ENCODE measurements around the gene AQP6.

The AQP6 gene

GRCh38 chr12:49998453-49998852 is 25.7 kb downstream of the AQP6 start:
- no peak for DNase-seq (ENCODE audit: low spot score)

DNA sequence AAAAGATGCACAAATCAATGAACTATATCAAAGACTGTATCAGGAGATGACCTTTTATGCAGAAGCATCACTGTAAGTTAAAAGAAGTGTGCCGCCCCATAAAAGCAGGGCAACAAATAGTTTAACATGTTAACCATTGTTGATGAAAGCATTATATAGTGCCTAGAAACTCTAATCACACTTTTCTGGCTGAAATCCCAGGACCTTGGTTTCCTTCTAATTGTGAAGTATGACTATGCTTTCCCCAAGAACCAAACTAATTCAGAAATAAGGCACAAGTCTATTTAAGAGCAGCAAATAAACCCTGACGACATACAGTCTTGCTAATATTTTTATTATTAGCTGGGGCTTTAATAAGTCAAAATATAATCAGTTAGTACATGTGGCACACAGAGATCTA is 30.8 kb downstream of the AQP6 start:
- no peak for DNase-seq (ENCODE audit: low spot score)

GRCh38 chr12:50004696-50005095 is 31.9 kb downstream of the AQP6 start:
- DNase-seq (ENCODE audit: low spot score) = no peak

GRCh38 chr12:50005175-50005574 is 32.4 kb downstream of the AQP6 start:
- no peak for DNase-seq (ENCODE audit: low spot score)

DNA sequence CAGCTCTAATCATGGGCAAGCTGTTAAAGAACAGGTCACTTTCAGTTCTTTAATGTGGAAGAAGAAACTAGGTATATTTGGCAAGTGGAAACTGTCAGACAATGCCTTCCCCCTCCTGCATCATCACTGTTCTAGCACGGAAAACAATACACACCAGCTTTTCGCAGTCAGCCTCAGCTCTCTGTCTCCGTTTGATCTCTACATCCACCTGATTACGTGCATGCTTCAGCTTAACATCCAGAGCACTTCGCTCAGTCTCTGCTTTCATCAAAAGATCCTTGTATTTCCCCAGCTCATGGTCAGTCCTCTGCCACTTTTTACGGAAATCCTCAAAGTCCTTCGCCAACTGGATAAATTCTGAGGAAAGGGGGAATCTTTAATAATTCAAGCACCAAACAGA is 33.5 kb downstream of the AQP6 start:
- DNase-seq (ENCODE audit: low spot score) = no peak

- DNase-seq (ENCODE audit: low spot score) = no peak
These were observed 34.2 kb downstream of the AQP6 start for GRCh38 chr12:50006754-50007442.

- no peak for DNase-seq (ENCODE audit: low spot score)
These were observed 40.8 kb downstream of the AQP6 start for GRCh38 chr12:50013361-50014147.

DNA sequence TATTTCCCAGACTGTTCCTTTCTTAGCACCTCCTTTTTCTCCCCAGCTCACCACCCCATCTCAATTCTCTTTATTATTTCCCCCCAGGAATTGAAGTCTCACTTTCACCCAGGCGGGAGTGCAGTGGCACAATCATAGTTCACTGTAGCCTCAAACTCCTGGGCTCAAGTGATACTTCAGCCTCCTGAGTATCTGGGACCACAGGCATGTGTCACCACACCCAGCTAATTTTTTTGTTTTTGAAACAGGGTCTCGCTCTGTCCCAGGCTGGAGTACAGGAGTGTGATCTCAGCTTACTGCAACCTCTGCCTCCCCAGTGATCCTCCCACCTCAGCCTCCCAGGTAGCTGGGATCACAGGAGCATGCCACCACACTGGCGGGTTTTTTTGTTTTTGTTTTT is 41.6 kb downstream of the AQP6 start:
- DNase-seq (ENCODE audit: low spot score) = no peak

GRCh38 chr12:50016501-50017475 is 44.0 kb downstream of the AQP6 start:
- no peak for DNase-seq (ENCODE audit: low spot score)

DNA sequence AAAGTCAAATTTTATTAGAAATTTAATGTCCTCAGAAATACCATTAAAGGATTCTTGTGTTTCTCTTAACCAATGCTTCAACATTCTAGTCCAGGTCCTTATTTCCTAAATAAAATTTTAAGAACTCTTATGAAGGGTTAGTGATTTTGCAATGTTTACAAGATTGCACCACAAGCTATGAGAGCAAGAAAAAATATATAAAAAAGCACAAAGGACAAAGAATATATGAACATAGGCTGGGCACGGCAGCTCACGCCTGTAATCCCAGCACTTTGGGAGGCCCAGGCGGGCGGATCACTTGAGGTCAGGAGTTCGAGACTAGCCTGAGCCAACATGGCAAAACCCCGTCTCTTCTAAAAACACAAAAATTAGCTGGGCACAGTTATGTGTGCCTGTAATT is 44.9 kb downstream of the AQP6 start:
- no peak for DNase-seq (ENCODE audit: low spot score)

DNA sequence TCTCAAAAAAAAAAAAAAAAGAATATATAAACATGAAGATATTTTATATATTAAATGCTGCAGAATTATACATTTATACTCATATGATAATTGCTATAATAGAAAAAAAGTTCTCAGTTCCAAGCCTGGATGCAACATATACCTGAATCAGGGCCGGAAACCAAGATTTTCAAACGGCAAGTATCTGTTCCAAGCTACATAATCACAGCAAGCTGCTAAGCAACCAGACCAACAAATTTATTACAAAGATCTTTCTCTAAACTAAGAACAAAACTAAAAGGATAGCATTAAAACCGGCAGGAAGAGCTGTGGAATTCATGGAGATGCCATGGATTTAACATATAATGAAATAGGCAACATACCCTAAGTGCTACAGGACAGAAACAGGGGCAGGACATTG is 45.4 kb downstream of the AQP6 start:
- DNase-seq (ENCODE audit: low spot score) = no peak

DNA sequence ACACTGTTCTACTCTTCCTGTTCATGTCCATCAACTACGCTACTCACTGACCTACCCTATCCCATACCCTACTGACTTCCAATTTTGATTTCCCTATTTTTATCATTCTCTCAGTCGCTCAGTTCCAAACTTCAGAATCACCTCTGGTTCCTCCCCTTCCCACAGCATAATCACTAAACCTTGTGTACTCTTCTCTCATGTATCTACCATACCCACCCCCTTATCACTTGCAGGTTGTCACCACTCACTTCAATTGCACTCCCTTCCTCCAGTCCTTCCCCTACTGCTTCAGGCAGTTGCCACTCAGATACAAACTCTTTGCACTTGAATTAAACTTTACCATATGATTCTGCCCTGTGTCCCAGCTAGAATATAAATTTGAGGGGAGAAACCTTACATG is 46.2 kb downstream of the AQP6 start:
- no peak for DNase-seq (ENCODE audit: low spot score)

- no peak for DNase-seq (ENCODE audit: low spot score)
These were observed 46.8 kb downstream of the AQP6 start for GRCh38 chr12:50019524-50019923.

- no peak for DNase-seq (ENCODE audit: low spot score)
These were observed 48.3 kb downstream of the AQP6 start for GRCh38 chr12:50021031-50021430.

- DNase-seq (ENCODE audit: low spot score) = no peak
These were observed 50.2 kb downstream of the AQP6 start for GRCh38 chr12:50022903-50023302.

- no peak for DNase-seq (ENCODE audit: low spot score)
These were observed 51.5 kb downstream of the AQP6 start for GRCh38 chr12:50024227-50024626.

DNA sequence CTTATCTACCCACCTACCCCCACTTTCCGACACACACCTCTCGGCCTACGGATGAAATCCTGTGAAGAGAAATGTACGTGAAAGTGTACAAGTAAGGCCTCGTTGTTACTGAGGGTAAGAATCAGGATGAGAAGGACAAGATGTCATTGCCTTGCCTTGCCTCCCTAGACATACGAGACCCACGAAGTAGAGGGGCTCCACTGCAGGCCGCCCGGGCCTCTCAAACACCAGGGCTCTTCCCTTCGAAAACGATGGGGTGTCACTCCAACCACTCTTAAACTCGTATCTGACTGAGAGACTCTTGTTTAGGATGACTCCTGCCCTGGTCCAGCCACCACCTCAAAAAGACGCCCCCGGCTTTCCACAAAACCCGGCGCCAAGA is 52.0 kb downstream of the AQP6 start:
- no peak for DNase-seq (ENCODE audit: low spot score)

GRCh38 chr12:50025187-50026059 is 52.7 kb downstream of the AQP6 start, which contains the start of gene RACGAP1:
Gene RACGAP1, minus strand, starts transcription at chr12:50025494. Its CDS starts 8,779 bp downstream, at chr12:50016715.
- peak; percentile 93 for DNase-seq (ENCODE audit: low spot score)

DNA sequence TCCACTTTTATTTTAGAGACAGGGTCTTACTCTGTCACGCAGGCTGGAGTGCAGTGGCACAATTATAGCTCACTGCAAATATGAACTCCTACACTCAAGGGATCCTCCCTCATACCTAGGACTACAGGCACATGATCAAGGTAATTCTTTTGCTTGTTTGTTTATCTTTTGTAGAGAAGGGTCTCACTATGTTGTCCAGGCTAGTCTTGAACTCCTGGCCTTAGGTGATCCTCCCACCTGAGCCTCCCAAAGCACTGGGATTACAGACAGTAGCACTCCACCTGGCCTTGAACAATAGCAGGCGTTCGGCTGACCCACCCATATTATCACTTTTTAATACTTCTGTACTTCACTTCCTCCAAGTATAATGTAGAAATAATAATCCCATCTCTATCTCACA is 53.9 kb downstream of the AQP6 start:
- DNase-seq (ENCODE audit: low spot score) = no peak

Data from HuH-7.5 (cell line).